Type B pancreatic cell (in vitro differentiated cells): Measurements from ENCODE around the gene BAD. TPM values are rescaled to one million over a fixed set of nuclear protein-coding genes. Genes with fewer than 3 reads are reported as not detected.

Source experiments
- DNase-seq: peaks from one replicate; pipeline ENCODE4 v3.0.0; 2021; ENCODE audit warnings: mixed read lengths; ENCODE audit not compliant: unreplicated experiment; ENCODE audit errors: extremely low spot score
- H3K27ac Mint-ChIP-seq: 2 replicates; pipeline ENCODE4 v1.8.0; 2021; ENCODE audit warnings: mild to moderate bottlenecking, mixed read lengths
- H3K27me3 Mint-ChIP-seq: 2 replicates; pipeline ENCODE4 v1.8.0; 2021; ENCODE audit warnings: mixed read lengths
- H3K36me3 Mint-ChIP-seq: 2 replicates; pipeline ENCODE4 v1.8.0; 2021; ENCODE audit warnings: mixed read lengths
- H3K4me1 Mint-ChIP-seq: one replicate; pipeline ENCODE4 v1.8.0; 2021; ENCODE audit warnings: mixed read lengths; ENCODE audit not compliant: unreplicated experiment
- H3K4me3 Mint-ChIP-seq: 2 replicates; pipeline ENCODE4 v1.8.0; 2021; ENCODE audit warnings: mild to moderate bottlenecking, mixed read lengths
- H3K9me3 Mint-ChIP-seq: 2 replicates; pipeline ENCODE4 v1.8.0; 2021; ENCODE audit warnings: mixed read lengths
- total RNA-seq: library from RNA; stranded (reverse); gene quantifications from 2 replicates; pipeline ENCODE4 v1.2.1, GENCODE V29; 2021; ENCODE audit warnings: low replicate concordance
- TF ChIP-seq, protein P1 (sequence below): fragments of 200-600 bp; sonication (generic); conservative IDR thresholded peaks from 2 replicates; pipeline ENCODE4 v1.5.0; 2021; ENCODE audit warnings: antibody characterized with exemption, mild to moderate bottlenecking

Gene BAD
- total RNA-seq, 1 donor from 2014 or later, result 48.7 TPM

DNA sequence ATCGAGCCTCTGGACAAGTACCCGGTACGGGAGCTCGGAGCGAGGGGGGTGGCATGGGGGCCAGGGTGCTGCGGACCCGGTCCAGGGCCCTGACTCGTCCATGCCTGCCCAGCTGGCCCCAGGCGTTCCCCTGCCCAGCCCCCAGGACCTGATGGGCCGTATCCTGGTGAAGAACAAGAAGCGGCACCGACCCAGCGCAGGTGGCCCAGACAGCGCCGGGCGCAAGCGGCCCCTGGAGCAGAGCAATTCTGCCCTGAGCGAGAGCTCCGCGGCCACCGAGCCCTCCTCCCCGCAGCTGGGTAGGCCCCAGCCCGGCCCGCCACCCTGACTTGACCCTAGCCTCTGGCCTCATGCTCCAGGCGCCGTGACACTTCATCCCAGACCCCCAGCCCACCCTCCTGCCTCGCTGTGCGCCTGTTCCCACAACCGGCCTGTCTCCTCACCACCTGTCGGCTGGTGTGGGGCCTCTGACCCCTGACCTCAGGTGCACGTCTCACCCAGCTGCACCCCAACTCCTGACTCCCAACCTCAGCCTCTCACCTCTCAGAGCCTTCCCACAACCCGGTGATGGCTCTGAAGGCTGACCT lies 25.4 kb downstream of the BAD start:
- no peak overlapping the region for H3K4me3 Mint-ChIP-seq
- H3K27me3 Mint-ChIP-seq, result no peaks in the 10 kb centered on the region
- H3K36me3 Mint-ChIP-seq, result peaks cover 11% of the 10 kb centered on the region
- H3K4me1 Mint-ChIP-seq, result peaks cover under 1% of the 10 kb centered on the region
- TF ChIP-seq, protein P1, sequence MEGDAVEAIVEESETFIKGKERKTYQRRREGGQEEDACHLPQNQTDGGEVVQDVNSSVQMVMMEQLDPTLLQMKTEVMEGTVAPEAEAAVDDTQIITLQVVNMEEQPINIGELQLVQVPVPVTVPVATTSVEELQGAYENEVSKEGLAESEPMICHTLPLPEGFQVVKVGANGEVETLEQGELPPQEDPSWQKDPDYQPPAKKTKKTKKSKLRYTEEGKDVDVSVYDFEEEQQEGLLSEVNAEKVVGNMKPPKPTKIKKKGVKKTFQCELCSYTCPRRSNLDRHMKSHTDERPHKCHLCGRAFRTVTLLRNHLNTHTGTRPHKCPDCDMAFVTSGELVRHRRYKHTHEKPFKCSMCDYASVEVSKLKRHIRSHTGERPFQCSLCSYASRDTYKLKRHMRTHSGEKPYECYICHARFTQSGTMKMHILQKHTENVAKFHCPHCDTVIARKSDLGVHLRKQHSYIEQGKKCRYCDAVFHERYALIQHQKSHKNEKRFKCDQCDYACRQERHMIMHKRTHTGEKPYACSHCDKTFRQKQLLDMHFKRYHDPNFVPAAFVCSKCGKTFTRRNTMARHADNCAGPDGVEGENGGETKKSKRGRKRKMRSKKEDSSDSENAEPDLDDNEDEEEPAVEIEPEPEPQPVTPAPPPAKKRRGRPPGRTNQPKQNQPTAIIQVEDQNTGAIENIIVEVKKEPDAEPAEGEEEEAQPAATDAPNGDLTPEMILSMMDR, result no peak
- no peak for DNase-seq
- H3K27ac Mint-ChIP-seq, result no peak overlapping the region
- no peaks in the 10 kb centered on the region for H3K9me3 Mint-ChIP-seq

DNA sequence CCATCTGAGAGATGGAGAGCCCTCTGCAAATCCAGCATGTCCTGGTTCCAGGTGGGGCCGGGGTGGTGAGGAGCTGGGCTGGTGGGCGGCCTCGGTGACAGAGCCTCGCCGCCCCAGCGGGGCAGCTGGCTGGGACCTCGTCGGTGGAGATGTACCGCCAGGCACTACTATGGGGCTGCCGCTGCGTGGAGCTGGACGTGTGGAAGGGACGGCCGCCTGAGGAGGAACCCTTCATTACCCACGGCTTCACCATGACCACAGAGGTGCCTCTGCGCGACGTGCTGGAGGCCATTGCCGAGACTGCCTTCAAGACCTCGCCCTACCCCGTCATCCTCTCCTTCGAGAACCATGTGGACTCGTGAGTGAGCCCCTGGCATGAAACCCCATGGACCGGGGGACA lies 26.1 kb downstream of the BAD start:
- no peak for DNase-seq

DNA sequence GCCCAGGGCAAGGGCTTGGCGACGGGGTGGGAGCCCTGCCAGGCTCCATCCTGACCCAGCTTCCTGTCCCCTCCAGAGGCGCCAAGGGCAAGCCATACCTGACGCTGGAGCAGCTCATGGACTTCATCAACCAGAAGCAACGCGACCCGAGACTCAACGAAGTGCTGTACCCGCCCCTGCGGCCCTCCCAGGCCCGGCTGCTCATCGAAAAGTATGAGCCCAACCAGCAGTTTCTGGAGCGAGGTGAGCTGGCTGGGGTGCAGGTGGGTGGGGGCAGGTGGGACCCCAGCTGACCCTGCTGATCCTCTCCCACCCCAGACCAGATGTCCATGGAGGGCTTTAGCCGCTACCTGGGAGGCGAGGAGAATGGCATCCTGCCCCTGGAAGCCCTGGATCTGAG lies 28.2 kb downstream of the BAD start:
- Mint-ChIP-seq H3K27ac (no peak overlapping the region), H3K36me3 (peaks cover 11% of the 10 kb centered on the region)
- TF ChIP-seq, protein P1, result no peak

More for the DNA sequence above, 26.1 kb downstream of the BAD start:
- TF ChIP-seq, protein P1, result no peak
- H3K27ac Mint-ChIP-seq, result no peak overlapping the region
- peaks cover 11% of the 10 kb centered on the region for H3K36me3 Mint-ChIP-seq
- no peaks in the 10 kb centered on the region for H3K9me3 Mint-ChIP-seq
- H3K4me3 Mint-ChIP-seq, result no peak overlapping the region
- peaks cover 8% of the 10 kb centered on the region for H3K4me1 Mint-ChIP-seq
- no peaks in the 10 kb centered on the region for H3K27me3 Mint-ChIP-seq

DNA sequence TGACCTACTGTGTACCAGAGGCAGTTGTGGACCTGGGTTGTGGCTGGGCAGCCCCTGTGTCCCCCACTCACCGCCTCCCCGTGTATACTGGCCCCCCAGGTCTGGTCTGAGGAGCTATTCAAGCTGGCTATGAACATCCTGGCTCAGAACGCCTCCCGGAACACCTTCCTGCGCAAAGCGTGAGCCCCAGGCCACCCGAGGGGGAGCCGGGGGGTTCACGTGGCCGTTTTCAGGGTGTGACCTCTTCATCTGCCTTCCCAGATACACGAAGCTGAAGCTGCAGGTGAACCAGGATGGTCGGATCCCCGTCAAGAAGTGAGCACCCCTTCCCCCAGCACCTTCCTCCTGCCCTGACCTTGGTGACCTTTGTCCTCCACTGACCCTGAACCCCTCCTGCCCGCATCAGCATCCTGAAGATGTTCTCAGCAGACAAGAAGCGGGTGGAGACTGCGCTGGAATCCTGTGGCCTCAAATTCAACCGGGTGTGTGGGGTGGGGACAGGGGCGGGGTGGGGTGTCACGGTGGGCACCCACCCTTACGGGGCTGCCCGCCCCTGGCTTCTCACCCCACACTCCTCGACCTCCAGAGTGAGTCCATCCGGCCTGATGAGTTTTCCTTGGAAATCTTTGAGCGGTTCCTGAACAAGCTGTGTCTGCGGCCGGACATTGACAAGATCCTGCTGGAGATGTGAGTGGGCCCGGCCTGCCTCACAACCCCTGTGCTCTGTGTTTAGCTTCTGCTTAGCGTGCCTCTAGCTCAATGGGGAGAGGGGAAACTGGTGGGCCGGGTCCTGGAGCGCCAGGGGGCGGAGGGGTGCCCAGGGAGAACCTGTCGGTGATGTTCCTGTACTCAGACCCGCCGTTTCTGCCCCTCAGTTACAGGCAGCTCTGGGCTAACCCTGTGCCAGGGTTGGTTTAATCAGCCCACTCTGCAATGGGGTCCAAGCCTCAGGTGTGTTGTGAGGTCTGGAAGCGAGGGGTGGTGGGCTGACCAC lies 29.0 kb downstream of the BAD start:
- H3K4me1 Mint-ChIP-seq, result peaks cover 8% of the 10 kb centered on the region
- H3K27ac Mint-ChIP-seq, result no peak overlapping the region
- DNase-seq, result no peak
- H3K4me3 Mint-ChIP-seq, result no peak overlapping the region
- H3K9me3 Mint-ChIP-seq, result no peaks in the 10 kb centered on the region
- H3K27me3 Mint-ChIP-seq, result no peaks in the 10 kb centered on the region
- TF ChIP-seq, protein P1, result no peak
- H3K36me3 Mint-ChIP-seq, result peaks cover 11% of the 10 kb centered on the region

More for the DNA sequence above, 28.2 kb downstream of the BAD start:
- no peak for DNase-seq
- no peaks in the 10 kb centered on the region for H3K9me3 Mint-ChIP-seq
- H3K4me1 Mint-ChIP-seq, result peaks cover 8% of the 10 kb centered on the region
- no peak overlapping the region for H3K4me3 Mint-ChIP-seq
- H3K27me3 Mint-ChIP-seq, result no peaks in the 10 kb centered on the region

DNA sequence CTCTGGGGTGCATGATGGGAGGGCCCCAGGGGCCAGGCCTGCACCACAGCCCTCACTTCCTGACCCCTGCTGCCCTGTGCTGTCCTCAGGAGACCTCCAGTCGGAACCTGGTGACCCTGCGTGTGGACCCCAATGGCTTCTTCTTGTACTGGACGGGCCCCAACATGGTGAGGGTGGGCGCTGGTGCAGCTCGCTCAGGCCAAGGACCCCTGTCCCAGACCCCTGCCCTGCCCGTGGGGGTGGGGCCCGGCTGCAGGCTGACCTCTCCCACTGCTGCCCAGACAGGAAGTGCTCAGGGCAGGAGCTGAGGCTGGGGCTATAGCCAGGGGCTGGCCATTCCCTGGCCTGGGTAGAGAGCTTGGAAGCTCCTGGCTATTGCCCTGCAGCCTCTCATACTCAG lies 30.1 kb downstream of the BAD start:
- H3K27ac Mint-ChIP-seq, result peak overlapping the region; percentile 53
- peaks cover 15% of the 10 kb centered on the region for H3K4me1 Mint-ChIP-seq
- H3K9me3 Mint-ChIP-seq, result no peaks in the 10 kb centered on the region
- TF ChIP-seq, protein P1, result no peak
- no peaks in the 10 kb centered on the region for H3K27me3 Mint-ChIP-seq
- no peak for DNase-seq
- H3K36me3 Mint-ChIP-seq, result peaks cover 1% of the 10 kb centered on the region
- peak overlapping the region; percentile 55 for H3K4me3 Mint-ChIP-seq
